WTC11 (cell line): ENCODE results near the gene COL4A1.

Source experiments
- FOXJ3 ChIP-seq: sonication (generic); formaldehyde crosslinking; IDR thresholded peaks from 2 replicates; pipeline ENCODE4 v1.9.0; 2021; ENCODE audit warnings: missing genetic modification reagents, mild to moderate bottlenecking, borderline replicate concordance
- FOXP1 ChIP-seq: sonication (generic); formaldehyde crosslinking; IDR thresholded peaks from 2 replicates; pipeline ENCODE4 v1.8.0; 2022; ENCODE audit warnings: missing genetic modification reagents, mild to moderate bottlenecking, moderate library complexity, borderline replicate concordance
- TF ChIP-seq, protein P1 (sequence below): fragments of 200-600 bp; IDR thresholded peaks from 2 replicates; pipeline ENCODE4 v1.8.0; 2022; ENCODE audit warnings: antibody characterized with exemption
- TF ChIP-seq, protein P2 (sequence below): sonication (generic); formaldehyde crosslinking; IDR thresholded peaks from 2 replicates; pipeline ENCODE4 v1.8.1; 2023; ENCODE audit warnings: mild to moderate bottlenecking, missing genetic modification reagents
- TF ChIP-seq, protein P3 (sequence below): sonication (generic); formaldehyde crosslinking; IDR thresholded peaks from 2 replicates; pipeline ENCODE4 v1.8.1; 2022; ENCODE audit warnings: low read depth, missing genetic modification reagents, borderline replicate concordance
- TF ChIP-seq, protein P4 (sequence below): sonication (generic); formaldehyde crosslinking; IDR thresholded peaks from 2 replicates; pipeline ENCODE4 v1.8.1; 2022; ENCODE audit warnings: low read depth, mild to moderate bottlenecking, moderate library complexity, missing genetic modification reagents, borderline replicate concordance
- TF ChIP-seq, protein P5 (sequence below): sonication (generic); formaldehyde crosslinking; IDR thresholded peaks from 2 replicates; pipeline ENCODE4 v1.8.1; 2022; ENCODE audit warnings: missing genetic modification reagents, borderline replicate concordance

DNA sequence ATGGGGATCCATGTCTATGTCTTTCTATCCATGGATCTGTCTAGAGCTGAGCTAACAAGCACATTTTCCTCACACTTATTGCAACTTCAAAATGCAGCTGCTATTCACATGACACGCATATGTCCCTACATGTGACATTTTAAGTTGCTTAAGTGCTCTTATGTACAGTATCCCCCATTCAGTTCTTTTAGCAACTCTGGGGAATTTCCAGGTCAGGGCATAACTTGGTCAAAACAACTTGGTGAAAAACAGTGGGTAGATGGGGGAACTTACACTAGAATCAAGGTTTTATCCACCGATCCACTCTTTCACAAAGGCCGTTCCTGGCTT is 73.0 kb downstream of the COL4A1 start:
- TF ChIP-seq, protein P1, sequence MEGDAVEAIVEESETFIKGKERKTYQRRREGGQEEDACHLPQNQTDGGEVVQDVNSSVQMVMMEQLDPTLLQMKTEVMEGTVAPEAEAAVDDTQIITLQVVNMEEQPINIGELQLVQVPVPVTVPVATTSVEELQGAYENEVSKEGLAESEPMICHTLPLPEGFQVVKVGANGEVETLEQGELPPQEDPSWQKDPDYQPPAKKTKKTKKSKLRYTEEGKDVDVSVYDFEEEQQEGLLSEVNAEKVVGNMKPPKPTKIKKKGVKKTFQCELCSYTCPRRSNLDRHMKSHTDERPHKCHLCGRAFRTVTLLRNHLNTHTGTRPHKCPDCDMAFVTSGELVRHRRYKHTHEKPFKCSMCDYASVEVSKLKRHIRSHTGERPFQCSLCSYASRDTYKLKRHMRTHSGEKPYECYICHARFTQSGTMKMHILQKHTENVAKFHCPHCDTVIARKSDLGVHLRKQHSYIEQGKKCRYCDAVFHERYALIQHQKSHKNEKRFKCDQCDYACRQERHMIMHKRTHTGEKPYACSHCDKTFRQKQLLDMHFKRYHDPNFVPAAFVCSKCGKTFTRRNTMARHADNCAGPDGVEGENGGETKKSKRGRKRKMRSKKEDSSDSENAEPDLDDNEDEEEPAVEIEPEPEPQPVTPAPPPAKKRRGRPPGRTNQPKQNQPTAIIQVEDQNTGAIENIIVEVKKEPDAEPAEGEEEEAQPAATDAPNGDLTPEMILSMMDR = no peak
- TF ChIP-seq, protein P2, sequence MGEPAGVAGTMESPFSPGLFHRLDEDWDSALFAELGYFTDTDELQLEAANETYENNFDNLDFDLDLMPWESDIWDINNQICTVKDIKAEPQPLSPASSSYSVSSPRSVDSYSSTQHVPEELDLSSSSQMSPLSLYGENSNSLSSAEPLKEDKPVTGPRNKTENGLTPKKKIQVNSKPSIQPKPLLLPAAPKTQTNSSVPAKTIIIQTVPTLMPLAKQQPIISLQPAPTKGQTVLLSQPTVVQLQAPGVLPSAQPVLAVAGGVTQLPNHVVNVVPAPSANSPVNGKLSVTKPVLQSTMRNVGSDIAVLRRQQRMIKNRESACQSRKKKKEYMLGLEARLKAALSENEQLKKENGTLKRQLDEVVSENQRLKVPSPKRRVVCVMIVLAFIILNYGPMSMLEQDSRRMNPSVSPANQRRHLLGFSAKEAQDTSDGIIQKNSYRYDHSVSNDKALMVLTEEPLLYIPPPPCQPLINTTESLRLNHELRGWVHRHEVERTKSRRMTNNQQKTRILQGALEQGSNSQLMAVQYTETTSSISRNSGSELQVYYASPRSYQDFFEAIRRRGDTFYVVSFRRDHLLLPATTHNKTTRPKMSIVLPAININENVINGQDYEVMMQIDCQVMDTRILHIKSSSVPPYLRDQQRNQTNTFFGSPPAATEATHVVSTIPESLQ (CRISPR knock-in tag) = no peak
- TF ChIP-seq, protein P3, sequence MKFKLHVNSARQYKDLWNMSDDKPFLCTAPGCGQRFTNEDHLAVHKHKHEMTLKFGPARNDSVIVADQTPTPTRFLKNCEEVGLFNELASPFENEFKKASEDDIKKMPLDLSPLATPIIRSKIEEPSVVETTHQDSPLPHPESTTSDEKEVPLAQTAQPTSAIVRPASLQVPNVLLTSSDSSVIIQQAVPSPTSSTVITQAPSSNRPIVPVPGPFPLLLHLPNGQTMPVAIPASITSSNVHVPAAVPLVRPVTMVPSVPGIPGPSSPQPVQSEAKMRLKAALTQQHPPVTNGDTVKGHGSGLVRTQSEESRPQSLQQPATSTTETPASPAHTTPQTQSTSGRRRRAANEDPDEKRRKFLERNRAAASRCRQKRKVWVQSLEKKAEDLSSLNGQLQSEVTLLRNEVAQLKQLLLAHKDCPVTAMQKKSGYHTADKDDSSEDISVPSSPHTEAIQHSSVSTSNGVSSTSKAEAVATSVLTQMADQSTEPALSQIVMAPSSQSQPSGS = no peak
- TF ChIP-seq, protein P4, sequence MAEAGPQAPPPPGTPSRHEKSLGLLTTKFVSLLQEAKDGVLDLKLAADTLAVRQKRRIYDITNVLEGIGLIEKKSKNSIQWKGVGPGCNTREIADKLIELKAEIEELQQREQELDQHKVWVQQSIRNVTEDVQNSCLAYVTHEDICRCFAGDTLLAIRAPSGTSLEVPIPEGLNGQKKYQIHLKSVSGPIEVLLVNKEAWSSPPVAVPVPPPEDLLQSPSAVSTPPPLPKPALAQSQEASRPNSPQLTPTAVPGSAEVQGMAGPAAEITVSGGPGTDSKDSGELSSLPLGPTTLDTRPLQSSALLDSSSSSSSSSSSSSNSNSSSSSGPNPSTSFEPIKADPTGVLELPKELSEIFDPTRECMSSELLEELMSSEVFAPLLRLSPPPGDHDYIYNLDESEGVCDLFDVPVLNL (CRISPR knock-in tag) = no peak
- no peak for TF ChIP-seq FOXP1
- TF ChIP-seq, protein P5, sequence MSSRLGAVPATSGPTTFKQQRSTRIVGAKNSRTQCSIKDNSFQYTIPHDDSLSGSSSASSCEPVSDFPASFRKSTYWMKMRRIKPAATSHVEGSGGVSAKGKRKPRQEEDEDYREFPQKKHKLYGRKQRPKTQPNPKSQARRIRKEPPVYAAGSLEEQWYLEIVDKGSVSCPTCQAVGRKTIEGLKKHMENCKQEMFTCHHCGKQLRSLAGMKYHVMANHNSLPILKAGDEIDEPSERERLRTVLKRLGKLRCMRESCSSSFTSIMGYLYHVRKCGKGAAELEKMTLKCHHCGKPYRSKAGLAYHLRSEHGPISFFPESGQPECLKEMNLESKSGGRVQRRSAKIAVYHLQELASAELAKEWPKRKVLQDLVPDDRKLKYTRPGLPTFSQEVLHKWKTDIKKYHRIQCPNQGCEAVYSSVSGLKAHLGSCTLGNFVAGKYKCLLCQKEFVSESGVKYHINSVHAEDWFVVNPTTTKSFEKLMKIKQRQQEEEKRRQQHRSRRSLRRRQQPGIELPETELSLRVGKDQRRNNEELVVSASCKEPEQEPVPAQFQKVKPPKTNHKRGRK (CRISPR knock-in tag) = no peak
- TF ChIP-seq FOXJ3 (CRISPR knock-in tag) = no peak
